Measurements from ENCODE around the gene RBM15.

The RBM15 gene

DNA sequence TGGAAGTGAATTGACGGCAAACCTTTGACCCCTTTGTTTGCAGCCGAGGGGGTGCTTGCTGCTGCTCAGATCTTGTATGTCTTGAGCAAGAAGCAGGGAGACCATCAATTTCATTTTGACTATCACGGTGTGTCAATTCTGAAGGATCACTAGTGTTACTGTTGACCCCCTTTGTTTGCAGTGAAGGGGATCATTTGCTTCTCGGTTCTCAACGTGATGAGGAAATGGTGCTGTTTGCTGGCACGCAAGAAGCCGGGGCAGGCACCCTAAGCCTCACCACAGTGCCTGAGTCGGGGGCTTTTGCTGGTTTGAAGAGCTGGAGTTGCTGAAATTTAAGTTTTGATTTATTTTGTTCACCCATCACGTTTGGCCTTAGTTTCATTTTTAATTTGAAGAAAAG is 7.5 kb downstream of the RBM15 start:
- peaks cover 9% of the 10 kb centered on the region for H3K36me3 ChIP-seq (ENCODE audit: control insufficient read depth, insufficient read depth, low read length)
- no peaks in the 10 kb centered on the region for H3K27me3 ChIP-seq (replicated peaks; ENCODE audit: control insufficient read depth, insufficient read depth, low read length)
- DNase-seq (ENCODE audit: extremely low read depth, insufficient read length): peak; percentile 30
- TF ChIP-seq, protein P1, sequence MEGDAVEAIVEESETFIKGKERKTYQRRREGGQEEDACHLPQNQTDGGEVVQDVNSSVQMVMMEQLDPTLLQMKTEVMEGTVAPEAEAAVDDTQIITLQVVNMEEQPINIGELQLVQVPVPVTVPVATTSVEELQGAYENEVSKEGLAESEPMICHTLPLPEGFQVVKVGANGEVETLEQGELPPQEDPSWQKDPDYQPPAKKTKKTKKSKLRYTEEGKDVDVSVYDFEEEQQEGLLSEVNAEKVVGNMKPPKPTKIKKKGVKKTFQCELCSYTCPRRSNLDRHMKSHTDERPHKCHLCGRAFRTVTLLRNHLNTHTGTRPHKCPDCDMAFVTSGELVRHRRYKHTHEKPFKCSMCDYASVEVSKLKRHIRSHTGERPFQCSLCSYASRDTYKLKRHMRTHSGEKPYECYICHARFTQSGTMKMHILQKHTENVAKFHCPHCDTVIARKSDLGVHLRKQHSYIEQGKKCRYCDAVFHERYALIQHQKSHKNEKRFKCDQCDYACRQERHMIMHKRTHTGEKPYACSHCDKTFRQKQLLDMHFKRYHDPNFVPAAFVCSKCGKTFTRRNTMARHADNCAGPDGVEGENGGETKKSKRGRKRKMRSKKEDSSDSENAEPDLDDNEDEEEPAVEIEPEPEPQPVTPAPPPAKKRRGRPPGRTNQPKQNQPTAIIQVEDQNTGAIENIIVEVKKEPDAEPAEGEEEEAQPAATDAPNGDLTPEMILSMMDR (IDR thresholded peaks at IDR 0.05; ENCODE audit: insufficient read depth, low read length, poor library complexity, severe bottlenecking): no peak
- H3K4me3 ChIP-seq (replicated peaks; ENCODE audit: low read depth, low read length): peak overlapping the region; percentile 52

DNA sequence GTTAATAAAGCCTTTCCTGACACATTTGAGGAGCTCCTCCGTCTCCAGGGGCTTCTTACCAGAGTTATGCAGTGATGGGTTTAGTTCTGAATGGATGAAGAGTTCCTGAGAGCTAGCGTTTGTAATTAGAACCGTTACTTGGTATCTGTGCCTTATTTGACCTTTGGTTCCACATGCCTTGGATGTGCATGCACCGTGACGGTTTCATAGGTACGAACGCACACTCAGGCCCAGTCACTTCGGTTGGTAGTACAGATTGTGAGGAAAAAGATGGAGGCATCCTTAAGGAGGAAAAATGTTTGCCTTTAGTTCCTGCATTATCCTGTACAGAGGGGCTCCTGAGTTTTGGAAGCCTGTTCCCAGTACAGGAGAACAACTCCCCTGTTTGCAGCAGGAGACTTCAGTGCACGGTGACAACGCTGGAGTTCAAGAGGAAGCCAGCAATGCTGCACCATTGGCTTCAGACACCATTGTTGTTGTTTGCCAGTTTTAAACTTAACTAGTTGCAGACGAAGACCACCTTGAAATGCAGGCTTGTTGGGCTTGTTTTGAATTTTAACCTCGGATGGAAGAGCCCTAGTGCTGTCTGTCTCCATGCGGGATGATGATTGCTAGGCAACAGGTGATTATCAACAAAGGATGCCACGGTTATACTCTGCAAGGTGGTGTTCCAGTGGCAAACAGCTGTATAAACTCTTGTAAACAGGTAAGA is 8.2 kb downstream of the RBM15 start:
- no peak for DNase-seq (ENCODE audit: extremely low read depth, insufficient read length)
- H3K36me3 ChIP-seq (ENCODE audit: control insufficient read depth, insufficient read depth, low read length): peaks cover 6% of the 10 kb centered on the region
- TF ChIP-seq, protein P1 (IDR thresholded peaks at IDR 0.05; ENCODE audit: insufficient read depth, low read length, poor library complexity, severe bottlenecking): no peak
- H3K27me3 ChIP-seq (replicated peaks; ENCODE audit: control insufficient read depth, insufficient read depth, low read length): no peaks in the 10 kb centered on the region
- peak overlapping the region; percentile 52 for H3K4me3 ChIP-seq (replicated peaks; ENCODE audit: low read depth, low read length)

DNA sequence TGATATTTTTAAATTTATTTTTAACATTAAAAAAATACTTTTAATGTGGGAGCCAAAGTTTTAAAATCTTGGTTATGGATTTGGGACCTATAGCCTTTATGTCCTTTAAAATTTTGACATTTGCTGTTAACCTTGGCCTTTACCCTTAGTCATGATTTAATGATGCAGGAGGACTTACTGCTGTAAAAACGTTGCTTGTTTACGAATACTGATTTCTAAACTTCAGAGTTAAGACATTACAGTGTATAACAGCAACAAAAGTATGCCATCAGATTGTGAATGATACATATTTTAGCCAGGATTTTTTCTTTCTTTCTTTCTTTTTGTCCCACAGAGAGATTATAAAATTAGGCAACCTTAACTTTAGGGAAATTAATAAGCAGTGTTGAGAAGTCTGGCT is 8.9 kb downstream of the RBM15 start:
- TF ChIP-seq, protein P1 (IDR thresholded peaks at IDR 0.05; ENCODE audit: insufficient read depth, low read length, poor library complexity, severe bottlenecking): no peak
- Histone ChIP-seq H3K4me3 (replicated peaks; ENCODE audit: low read depth, low read length) (peak overlapping the region; percentile 52), H3K36me3 (ENCODE audit: control insufficient read depth, insufficient read depth, low read length) (peaks cover 6% of the 10 kb centered on the region), H3K27me3 (replicated peaks; ENCODE audit: control insufficient read depth, insufficient read depth, low read length) (no peaks in the 10 kb centered on the region)
- no peak for DNase-seq (ENCODE audit: extremely low read depth, insufficient read length)

DNA sequence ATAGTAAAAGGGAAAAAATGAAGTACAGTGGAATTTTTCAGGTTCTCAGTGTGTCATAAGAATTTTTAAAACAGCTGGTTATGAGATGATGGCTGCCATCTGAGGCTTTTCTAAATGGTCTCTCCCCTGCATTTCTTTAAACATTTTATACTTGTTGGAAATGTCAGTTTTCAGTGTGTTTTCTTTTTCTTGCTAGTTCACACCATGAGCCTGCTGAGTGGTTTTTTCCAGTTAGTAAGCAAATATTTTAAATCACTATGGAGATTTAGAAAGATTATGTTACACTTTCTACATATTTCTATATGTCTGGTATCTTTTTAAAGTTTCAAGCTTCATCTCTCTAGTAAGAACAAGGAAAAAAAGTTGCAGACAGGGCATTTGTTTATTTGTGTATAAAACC is 9.6 kb downstream of the RBM15 start:
- no peak for DNase-seq (ENCODE audit: extremely low read depth, insufficient read length)
- peaks cover 6% of the 10 kb centered on the region for H3K36me3 ChIP-seq (ENCODE audit: control insufficient read depth, insufficient read depth, low read length)
- TF ChIP-seq, protein P1 (IDR thresholded peaks at IDR 0.05; ENCODE audit: insufficient read depth, low read length, poor library complexity, severe bottlenecking): no peak
- no peaks in the 10 kb centered on the region for H3K27me3 ChIP-seq (replicated peaks; ENCODE audit: control insufficient read depth, insufficient read depth, low read length)
- peak overlapping the region; percentile 52 for H3K4me3 ChIP-seq (replicated peaks; ENCODE audit: low read depth, low read length)

DNA sequence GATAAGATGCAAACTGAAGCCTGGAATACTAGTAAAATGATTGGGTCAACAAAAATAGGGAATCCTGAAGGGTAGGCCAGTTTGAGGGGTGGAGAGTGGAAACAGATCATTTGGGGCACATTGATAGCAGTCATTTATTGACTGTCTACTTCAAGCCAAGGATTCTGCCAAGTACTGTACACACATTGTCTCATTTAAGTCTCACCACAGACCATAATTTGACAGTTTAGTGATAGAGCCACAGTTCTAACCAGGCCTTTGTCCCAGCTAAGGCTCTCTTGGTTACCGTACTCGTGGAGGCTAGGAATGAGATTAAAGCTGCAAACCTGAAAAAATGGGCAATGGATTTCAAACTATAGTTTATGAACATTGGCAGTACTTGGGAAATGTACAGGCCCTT is 11.2 kb downstream of the RBM15 start:
- Histone ChIP-seq H3K36me3 (ENCODE audit: control insufficient read depth, insufficient read depth, low read length) (peaks cover 6% of the 10 kb centered on the region), H3K27me3 (replicated peaks; ENCODE audit: control insufficient read depth, insufficient read depth, low read length) (no peaks in the 10 kb centered on the region), H3K4me3 (replicated peaks; ENCODE audit: low read depth, low read length) (no peak overlapping the region)
- TF ChIP-seq, protein P1 (IDR thresholded peaks at IDR 0.05; ENCODE audit: insufficient read depth, low read length, poor library complexity, severe bottlenecking): no peak
- DNase-seq (ENCODE audit: extremely low read depth, insufficient read length): no peak

DNA sequence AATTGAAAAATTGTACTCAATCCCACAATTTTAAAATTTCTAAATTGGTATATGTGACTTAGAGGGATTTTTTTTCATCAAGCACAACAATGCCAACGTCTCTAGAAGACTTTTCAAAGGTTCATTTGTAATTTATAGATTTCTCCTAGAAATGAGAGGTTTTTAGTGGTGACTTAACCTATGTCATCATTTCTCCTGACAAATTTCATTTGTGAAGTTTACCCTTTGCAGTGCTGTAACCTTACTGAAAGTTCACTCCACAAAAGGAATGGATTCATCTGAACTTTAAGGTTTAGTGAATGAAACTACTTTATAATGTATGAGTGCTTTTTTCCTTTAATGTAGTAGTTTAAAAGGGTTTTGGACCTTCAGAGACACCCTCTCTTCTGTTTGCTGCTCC is 16.1 kb downstream of the RBM15 start:
- Histone ChIP-seq H3K36me3 (ENCODE audit: control insufficient read depth, insufficient read depth, low read length) (peaks cover 3% of the 10 kb centered on the region), H3K4me3 (replicated peaks; ENCODE audit: low read depth, low read length) (no peak overlapping the region), H3K27me3 (replicated peaks; ENCODE audit: control insufficient read depth, insufficient read depth, low read length) (no peaks in the 10 kb centered on the region)
- TF ChIP-seq, protein P1 (IDR thresholded peaks at IDR 0.05; ENCODE audit: insufficient read depth, low read length, poor library complexity, severe bottlenecking): no peak
- DNase-seq (ENCODE audit: extremely low read depth, insufficient read length): no peak
